ENCODE results near the gene NPC1L1.

Gene NPC1L1

GRCh38 chr7:44536090-44536489, 5.0 kb downstream of the NPC1L1 start:
- Histone ChIP-seq H4K20me1 (ENCODE audit: insufficient read depth, low read length) (no peaks in the 10 kb centered on the region), H2AFZ (ENCODE audit: low read length) (no peak overlapping the region), H3K27ac (ENCODE audit: low read depth, low read length, poor library complexity, severe bottlenecking) (no peak overlapping the region), H3K79me2 (ENCODE audit: insufficient read depth, low read length) (no peaks in the 10 kb centered on the region), H3K4me3 (ENCODE audit: low read depth, low read length, poor library complexity, severe bottlenecking) (no peak overlapping the region), H3K4me1 (ENCODE audit: insufficient read depth, low read length, severe bottlenecking) (no peaks in the 10 kb centered on the region), H3K9me2 (ENCODE audit: low read depth, low read length) (no peaks in the 10 kb centered on the region), H3K9ac (ENCODE audit: low read length) (no peak overlapping the region), H3K4me2 (ENCODE audit: low read length) (no peak overlapping the region), H3K27me3 (ENCODE audit: insufficient read depth, low read length) (peaks cover 10% of the 10 kb centered on the region; the same call in 1 of the 2 replicates), H3F3A (ENCODE audit: insufficient read depth, low read length) (no peaks in the 10 kb centered on the region), H3K36me3 (ENCODE audit: insufficient read depth, low read length) (no peaks in the 10 kb centered on the region), H3K9me3 (ENCODE audit: low read length) (no peaks in the 10 kb centered on the region)
- TF ChIP-seq, protein P1, sequence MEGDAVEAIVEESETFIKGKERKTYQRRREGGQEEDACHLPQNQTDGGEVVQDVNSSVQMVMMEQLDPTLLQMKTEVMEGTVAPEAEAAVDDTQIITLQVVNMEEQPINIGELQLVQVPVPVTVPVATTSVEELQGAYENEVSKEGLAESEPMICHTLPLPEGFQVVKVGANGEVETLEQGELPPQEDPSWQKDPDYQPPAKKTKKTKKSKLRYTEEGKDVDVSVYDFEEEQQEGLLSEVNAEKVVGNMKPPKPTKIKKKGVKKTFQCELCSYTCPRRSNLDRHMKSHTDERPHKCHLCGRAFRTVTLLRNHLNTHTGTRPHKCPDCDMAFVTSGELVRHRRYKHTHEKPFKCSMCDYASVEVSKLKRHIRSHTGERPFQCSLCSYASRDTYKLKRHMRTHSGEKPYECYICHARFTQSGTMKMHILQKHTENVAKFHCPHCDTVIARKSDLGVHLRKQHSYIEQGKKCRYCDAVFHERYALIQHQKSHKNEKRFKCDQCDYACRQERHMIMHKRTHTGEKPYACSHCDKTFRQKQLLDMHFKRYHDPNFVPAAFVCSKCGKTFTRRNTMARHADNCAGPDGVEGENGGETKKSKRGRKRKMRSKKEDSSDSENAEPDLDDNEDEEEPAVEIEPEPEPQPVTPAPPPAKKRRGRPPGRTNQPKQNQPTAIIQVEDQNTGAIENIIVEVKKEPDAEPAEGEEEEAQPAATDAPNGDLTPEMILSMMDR (IDR thresholded peaks at IDR 0.05; ENCODE audit: low read length), result no peak
- TF ChIP-seq EZH2 (IDR thresholded peaks at IDR 0.05; ENCODE audit: borderline replicate concordance, low read length), result no peak

- H3K27me3 ChIP-seq (ENCODE audit: insufficient read depth, low read length), result peaks cover 6% of the 10 kb centered on the region; the same call in 1 of the 2 replicates
- no peaks in the 10 kb centered on the region for H3K4me1 ChIP-seq (ENCODE audit: insufficient read depth, low read length, severe bottlenecking)
- H3K79me2 ChIP-seq (ENCODE audit: insufficient read depth, low read length), result no peaks in the 10 kb centered on the region
Measured at GRCh38 chr7:44535348-44536064, 5.6 kb downstream of the NPC1L1 start.

GRCh38 chr7:44534501-44534900, 6.6 kb downstream of the NPC1L1 start:
- H3F3A ChIP-seq (ENCODE audit: insufficient read depth, low read length), result no peaks in the 10 kb centered on the region
- H2AFZ ChIP-seq (ENCODE audit: low read length), result no peak overlapping the region
- TF ChIP-seq, protein P1 (IDR thresholded peaks at IDR 0.05; ENCODE audit: low read length), result peak; percentile 97
- TF ChIP-seq EZH2 (IDR thresholded peaks at IDR 0.05; ENCODE audit: borderline replicate concordance, low read length), result no peak
- no peaks in the 10 kb centered on the region for H3K79me2 ChIP-seq (ENCODE audit: insufficient read depth, low read length)
- H3K27me3 ChIP-seq (ENCODE audit: insufficient read depth, low read length), result peaks cover 5% of the 10 kb centered on the region; the same call in 1 of the 2 replicates
- H3K9ac ChIP-seq (ENCODE audit: low read length), result no peak overlapping the region
- H3K9me3 ChIP-seq (ENCODE audit: low read length), result no peaks in the 10 kb centered on the region
- no peaks in the 10 kb centered on the region for H3K36me3 ChIP-seq (ENCODE audit: insufficient read depth, low read length)
- H3K9me2 ChIP-seq (ENCODE audit: low read depth, low read length), result no peaks in the 10 kb centered on the region
- no peaks in the 10 kb centered on the region for H3K4me1 ChIP-seq (ENCODE audit: insufficient read depth, low read length, severe bottlenecking)
- H4K20me1 ChIP-seq (ENCODE audit: insufficient read depth, low read length), result no peaks in the 10 kb centered on the region
- no peak overlapping the region for H3K4me2 ChIP-seq (ENCODE audit: low read length)
- H3K27ac ChIP-seq (ENCODE audit: low read depth, low read length, poor library complexity, severe bottlenecking), result no peak overlapping the region
- H3K4me3 ChIP-seq (ENCODE audit: low read depth, low read length, poor library complexity, severe bottlenecking), result no peak overlapping the region

More at GRCh38 chr7:44535348-44536064, 5.6 kb downstream of the NPC1L1 start:
- Histone ChIP-seq H3K9me3 (ENCODE audit: low read length) (no peaks in the 10 kb centered on the region), H3F3A (ENCODE audit: insufficient read depth, low read length) (no peaks in the 10 kb centered on the region), H3K4me2 (ENCODE audit: low read length) (no peak overlapping the region), H3K9me2 (ENCODE audit: low read depth, low read length) (no peaks in the 10 kb centered on the region), H3K36me3 (ENCODE audit: insufficient read depth, low read length) (no peaks in the 10 kb centered on the region), H2AFZ (ENCODE audit: low read length) (no peak overlapping the region), H3K4me3 (ENCODE audit: low read depth, low read length, poor library complexity, severe bottlenecking) (no peak overlapping the region), H3K9ac (ENCODE audit: low read length) (no peak overlapping the region), H4K20me1 (ENCODE audit: insufficient read depth, low read length) (no peaks in the 10 kb centered on the region), H3K27ac (ENCODE audit: low read depth, low read length, poor library complexity, severe bottlenecking) (no peak overlapping the region)
- no peak for TF ChIP-seq EZH2 (IDR thresholded peaks at IDR 0.05; ENCODE audit: borderline replicate concordance, low read length)
- TF ChIP-seq, protein P1 (IDR thresholded peaks at IDR 0.05; ENCODE audit: low read length), result no peak

Data from OCI-LY1 (cell line).